Measurements from ENCODE around the gene TLR6.

GRCh38 chr4:38803833-38804653 is 52.6 kb downstream of the TLR6 start:
- TF ChIP-seq TAF1 (IDR thresholded peaks at IDR 0.05; ENCODE audit: low read depth, low read length) (no peak), POLR2A (IDR thresholded peaks at IDR 0.05; ENCODE audit: low read depth, low read length) (peak; percentile 51), POLR2AphosphoS5 (IDR thresholded peaks at IDR 0.05; ENCODE audit: low read depth, low read length) (0 out of 2 replicates have a peak, but pooled peaks have one; percentile 53), SPI1 (IDR thresholded peaks at IDR 0.05; ENCODE audit: low read depth, low read length) (0 out of 2 replicates have a peak, but pooled peaks have one; percentile 14), PAX5 (IDR thresholded peaks at IDR 0.05; ENCODE audit: insufficient read depth, low read length, severe bottlenecking) (no peak), POU2F2 (IDR thresholded peaks at IDR 0.05; ENCODE audit: low read depth, low read length) (peak; percentile 58)
